ENCODE data around the gene RGMA.

The RGMA gene

GRCh38 chr15:92990031-92990430, 99.0 kb downstream of the RGMA start:
- H3K9me3 ChIP-seq (ENCODE audit: control insufficient read depth, low read length): no peaks in the 10 kb centered on the region
- no peak for DNase-seq (ENCODE audit: low read depth)
- H3K4me3 ChIP-seq (ENCODE audit: low read length): no peak overlapping the region
- H3K27me3 ChIP-seq (replicated peaks; ENCODE audit: control insufficient read depth, insufficient read depth, low read length): no peaks in the 10 kb centered on the region
- H3K36me3 ChIP-seq (ENCODE audit: control insufficient read depth, insufficient read depth, low read length, severe bottlenecking): peaks cover 99% of the 10 kb centered on the region
- H3K9ac ChIP-seq (ENCODE audit: low read length): no peak overlapping the region
- H3K4me1 ChIP-seq (ENCODE audit: control insufficient read depth, insufficient read depth, low read length): no peaks in the 10 kb centered on the region

- Histone ChIP-seq H3K36me3 (ENCODE audit: control insufficient read depth, insufficient read depth, low read length, severe bottlenecking) (peaks cover 99% of the 10 kb centered on the region), H3K4me1 (ENCODE audit: control insufficient read depth, insufficient read depth, low read length) (no peaks in the 10 kb centered on the region), H3K27me3 (replicated peaks; ENCODE audit: control insufficient read depth, insufficient read depth, low read length) (no peaks in the 10 kb centered on the region), H3K4me3 (ENCODE audit: low read length) (no peak overlapping the region), H3K9me3 (ENCODE audit: control insufficient read depth, low read length) (no peaks in the 10 kb centered on the region), H3K9ac (ENCODE audit: low read length) (no peak overlapping the region)
- no peak for DNase-seq (ENCODE audit: low read depth)
Observed at GRCh38 chr15:92989470-92989869, 99.5 kb downstream of the RGMA start.
